Dermis microvascular lymphatic vessel endothelial cell (primary cell): Measurements from ENCODE around the gene ARCN1. TPM values are rescaled to one million over a fixed set of nuclear protein-coding genes. Genes with fewer than 3 reads are reported as not detected.
"Not testable (repeated sequence)": the region's sequence is repeated elsewhere in the genome, so short reads cannot be mapped to it uniquely, and the experiment has no call there.

Experiments used
- DNase-seq, 2 donors: peaks; one replicate each; pipeline versions ENCODE4 v3.0.0 to v3.0.0-alpha.2; 2010; ENCODE audit warnings: low read depth in 2 of 2
- total RNA-seq: library from RNA; depleted of rRNA; stranded (reverse); fragments of >200 nt; gene quantifications from 2 replicates; pipeline ENCODE4 v1.2.1, GENCODE V29; 2014

ARCN1 gene
- total RNA-seq, 1 donor from 2014 or later: 70.7 TPM

DNA sequence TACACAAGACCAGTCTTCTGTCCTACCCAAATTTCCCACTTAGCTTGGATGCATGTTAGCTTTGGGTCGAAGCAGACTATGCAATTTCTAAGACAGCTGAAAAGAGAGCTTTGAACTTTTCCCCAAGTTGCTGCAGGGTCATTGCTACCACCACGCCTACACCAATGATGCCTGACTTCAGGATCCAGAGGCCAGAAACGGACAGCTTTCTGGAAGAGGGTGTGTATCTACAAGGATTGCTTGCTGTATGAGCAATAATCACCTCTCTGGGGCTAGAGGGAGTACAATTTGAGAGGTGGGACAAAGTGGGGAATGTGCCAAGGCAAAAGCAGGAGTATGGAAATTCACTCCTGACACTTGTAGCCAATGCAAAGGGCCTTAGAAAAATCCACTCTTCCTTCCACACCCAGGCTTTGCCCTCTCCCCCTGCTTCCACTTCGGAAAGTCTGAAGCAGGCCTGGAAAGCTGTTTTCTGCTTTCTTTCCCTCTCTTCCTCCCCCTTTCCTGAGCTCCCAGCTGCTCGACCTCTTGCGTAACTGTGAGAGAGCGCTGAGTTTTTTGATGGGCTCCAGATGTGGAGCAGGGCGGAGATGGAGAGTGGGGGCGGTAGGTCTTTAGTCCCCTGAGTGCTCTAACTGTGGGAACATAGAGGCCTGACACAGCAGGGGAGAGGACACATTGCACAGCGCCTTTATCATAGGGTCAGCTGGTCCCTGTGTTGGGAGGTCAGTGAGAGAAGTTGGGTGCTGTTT lies 33.1 kb downstream of the ARCN1 start:
- no peak for DNase-seq

GRCh38 chr11:118606157-118606843 lies 34.1 kb downstream of the ARCN1 start:
- DNase-seq: no peak

DNA sequence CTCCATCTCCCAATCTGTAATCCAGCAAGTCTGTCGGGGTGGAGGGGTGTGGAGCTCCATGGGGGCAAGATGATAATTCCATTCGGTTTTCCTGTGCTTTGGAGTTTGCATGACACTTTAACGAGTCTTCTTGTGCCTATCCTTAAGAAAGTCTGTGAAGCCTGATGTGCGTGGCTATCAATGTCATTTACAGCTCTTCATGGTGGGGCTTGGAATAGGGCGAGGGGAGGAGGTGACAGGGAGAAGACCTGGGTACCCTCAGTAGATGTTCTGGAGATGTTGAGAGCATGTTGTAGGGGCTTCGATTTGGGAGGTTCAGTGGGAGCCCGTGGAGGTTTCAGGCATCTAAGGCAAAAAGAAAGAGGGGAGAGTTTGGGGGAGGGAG lies 34.6 kb downstream of the ARCN1 start:
- DNase-seq: no peak

- DNase-seq: peak in 1 of 2 donors; percentile 67
Measured at GRCh38 chr11:118607401-118608359, 35.5 kb downstream of the ARCN1 start, which contains the start of gene PHLDB1. Gene PHLDB1, plus strand, starts transcription at chr11:118607615. Its CDS starts 6,222 bp downstream, at chr11:118613837.

DNA sequence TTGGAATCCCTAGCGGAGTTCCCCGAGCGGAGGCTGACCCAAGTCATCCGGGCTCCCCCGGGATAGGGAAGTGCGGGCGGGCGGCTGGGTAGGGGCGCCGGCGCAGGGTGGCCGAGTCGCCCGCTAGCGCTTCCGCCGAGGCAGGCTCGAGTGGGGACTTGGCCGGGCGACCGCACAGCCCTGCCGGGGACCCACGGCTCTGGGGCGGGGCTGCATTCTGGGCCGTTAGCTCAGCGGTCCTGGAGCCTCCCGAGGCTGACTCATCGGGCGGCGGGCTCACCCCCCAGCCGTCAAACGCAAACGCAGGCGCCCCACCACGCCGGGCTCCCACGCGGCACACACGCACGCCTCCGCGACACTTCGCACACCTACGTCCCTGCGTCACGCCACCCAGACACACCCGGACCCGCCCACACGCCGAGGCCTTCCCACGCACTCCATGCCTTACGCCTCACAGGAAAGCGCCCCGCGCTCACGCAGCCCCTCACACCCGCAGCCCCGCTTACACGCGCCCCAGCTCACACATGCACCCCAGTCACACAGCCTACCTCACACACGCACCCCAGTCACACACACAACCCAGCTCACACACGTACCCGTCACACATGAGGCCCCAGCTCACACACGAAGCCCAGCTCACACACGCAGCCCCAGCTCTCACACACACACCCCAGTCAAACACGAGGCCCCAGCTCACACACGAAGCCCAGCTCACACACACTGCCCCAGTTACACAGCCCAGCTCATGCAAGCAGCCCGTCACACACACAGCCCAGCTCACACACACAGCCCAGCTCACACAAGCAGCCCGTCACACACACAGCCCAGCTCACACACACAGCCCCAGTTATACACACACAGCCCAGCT lies 36.4 kb downstream of the ARCN1 start:
- peak in 1 of 2 donors; percentile 74 for DNase-seq

GRCh38 chr11:118609380-118610224 lies 37.4 kb downstream of the ARCN1 start:
- DNase-seq: peak in 1 of 2 donors; percentile 40

- no peak for DNase-seq
Measured at GRCh38 chr11:118610225-118610772, 38.1 kb downstream of the ARCN1 start.

- DNase-seq: peak; percentile 37 to 81
Measured at GRCh38 chr11:118610773-118611432, 38.7 kb downstream of the ARCN1 start.

DNA sequence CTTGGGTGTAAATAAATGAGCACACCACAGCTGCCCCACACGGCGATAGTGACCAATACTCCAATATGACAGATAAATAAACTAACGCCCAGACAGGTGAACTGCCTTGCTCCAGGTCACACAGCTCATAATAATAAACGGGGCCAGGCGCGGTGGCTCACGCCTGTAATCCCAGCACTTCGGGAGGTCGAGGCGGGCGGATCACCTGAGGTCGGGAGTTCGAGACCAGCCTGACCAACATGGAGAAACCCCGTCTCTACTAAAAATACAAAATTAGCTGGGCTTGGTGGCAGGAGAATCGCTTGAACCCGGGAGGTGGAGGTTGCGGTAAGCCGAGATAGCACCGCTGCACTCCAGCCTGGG lies 39.2 kb downstream of the ARCN1 start:
- DNase-seq: not testable (repeated sequence)

- peak; percentile 31 to 80 for DNase-seq
Measured at GRCh38 chr11:118612378-118612777, 40.2 kb downstream of the ARCN1 start.

GRCh38 chr11:118614511-118614910 lies 42.3 kb downstream of the ARCN1 start:
- no peak for DNase-seq

DNA sequence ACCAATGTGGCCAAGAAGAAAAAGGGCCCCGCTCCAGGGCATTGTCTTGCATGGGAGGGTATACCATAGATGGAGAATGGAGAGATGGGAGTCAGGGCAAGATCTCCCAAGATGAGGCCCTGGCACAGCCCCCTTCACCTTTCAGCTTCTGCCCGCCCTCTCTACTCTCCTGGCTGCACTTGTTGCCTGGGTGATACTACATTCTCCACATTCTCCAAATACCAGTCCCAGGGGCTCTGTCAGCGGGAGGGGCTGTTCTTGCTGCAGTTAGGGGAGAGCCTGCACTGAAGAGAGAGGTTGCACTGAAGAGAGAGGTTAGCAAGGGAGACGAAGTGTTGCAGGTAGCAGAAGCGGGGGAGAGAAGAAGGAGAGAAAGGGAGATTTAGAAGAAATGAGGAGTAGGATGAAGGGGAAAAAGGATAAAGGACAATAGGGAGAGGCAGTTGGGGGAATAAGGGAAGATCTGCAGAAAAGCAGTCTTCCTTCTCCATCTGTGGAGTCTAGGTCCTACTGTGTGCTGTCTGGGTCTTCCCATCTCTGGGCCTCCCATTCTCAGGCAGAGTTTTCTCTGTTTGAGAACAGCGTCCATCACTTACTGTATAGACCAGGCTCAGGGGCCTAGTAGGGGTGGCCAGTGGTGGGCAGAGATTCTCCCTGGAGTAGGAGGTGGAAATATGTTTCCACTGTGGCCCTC lies 43.2 kb downstream of the ARCN1 start:
- no peak for DNase-seq

DNA sequence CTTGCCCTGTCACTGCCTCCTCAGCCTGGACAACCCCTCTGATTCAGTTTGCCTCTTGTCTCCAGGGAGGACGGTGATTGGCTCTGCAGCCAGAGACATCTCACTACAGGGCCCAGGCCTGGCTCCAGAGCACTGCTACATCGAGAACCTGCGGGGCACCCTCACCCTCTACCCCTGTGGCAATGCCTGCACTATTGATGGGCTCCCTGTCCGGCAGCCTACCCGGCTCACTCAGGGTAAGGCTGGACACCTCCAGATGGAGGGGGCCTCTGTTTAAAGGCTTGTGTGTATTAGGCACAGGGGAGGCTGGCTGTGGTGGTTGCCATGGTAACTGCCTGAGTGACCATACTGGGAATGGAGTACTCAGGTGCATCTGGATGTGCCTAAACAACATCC lies 43.8 kb downstream of the ARCN1 start:
- no peak for DNase-seq

DNA sequence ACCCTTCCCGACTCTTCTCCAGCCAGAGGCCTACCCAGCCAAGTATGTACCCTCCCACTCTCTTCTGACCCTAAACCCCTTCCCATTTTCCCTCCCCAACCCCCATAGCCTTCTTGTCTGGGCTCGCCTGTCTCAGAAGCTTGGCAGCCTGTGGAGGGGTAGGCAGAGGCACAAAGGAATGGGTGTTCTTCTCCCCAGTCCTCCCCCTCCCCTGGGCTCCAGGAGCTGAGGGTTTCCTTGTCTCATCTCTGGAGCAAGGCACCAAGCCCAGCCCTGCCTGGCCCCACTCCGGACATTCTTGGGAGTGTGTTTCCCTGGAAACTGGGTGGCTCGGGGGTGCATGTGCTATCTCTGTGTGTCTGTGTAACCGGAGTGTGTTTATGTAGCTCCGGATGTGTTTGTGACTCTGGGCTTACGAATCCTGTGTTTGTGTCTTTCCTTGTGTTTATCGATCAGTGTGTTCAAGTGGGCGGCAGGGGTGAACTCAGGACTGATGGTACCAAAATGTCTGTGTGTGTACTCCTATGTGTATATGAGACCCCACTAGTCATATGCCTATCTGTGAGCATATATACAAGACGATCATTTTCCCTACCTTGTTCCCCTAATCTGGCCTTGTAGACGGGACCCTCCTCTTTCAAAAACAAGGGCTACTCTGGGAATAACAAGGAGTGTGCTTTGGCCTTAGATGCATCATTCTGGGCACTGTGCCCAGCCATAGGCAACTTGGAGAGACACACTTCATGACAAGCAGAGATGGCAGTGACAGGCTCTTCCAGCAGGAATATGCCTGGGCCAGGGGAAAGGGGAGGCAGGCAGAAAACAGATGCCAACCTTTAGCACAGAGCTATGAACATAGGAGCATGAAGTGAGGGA lies 46.1 kb downstream of the ARCN1 start:
- DNase-seq: peak in 1 of 2 donors; percentile 84

GRCh38 chr11:118618991-118619375 lies 46.8 kb downstream of the ARCN1 start:
- peak in 1 of 2 donors; percentile 59 for DNase-seq

DNA sequence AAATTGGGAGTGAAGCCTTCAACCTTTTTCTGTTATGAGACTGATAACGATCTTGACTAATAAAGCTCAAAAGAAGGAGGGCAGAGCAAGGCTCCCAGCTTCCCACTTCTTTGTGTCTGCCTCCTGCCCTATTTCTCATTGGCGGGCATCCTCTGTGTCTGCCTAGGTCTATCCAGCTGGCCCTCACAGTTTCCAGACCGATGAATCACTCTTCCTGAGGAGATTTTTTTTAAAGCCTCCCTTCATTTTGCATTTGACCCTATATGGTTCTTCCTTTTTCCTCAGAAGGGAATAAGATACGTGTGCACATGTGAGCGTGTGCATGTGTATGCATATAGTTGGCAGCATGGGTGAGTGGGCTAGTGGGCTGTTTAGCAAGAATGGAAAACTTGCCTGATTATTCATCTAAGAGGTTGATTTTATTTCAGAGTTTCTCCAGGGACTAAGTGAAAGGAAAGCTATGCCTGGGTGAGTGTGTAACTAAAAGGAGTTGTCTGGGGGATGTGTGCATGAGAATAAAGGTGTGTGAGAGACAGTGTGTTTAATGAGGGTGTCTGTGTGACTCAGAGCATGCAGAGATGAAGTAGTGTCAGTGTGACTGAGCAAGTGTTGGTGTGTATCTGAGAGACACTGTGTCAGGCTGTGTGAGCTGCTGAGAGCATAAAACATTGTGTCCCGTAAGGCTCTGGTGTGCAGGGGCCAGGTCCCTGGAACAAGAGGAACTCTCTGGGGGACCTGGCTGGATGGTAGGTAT lies 47.4 kb downstream of the ARCN1 start:
- DNase-seq: peak; percentile 82 to 97
